Measurements from ENCODE around the gene MRPL4.
"Not testable (repeated sequence)": the region's sequence is repeated elsewhere in the genome, so short reads cannot be mapped to it uniquely, and the experiment has no call there.

The MRPL4 gene

DNA sequence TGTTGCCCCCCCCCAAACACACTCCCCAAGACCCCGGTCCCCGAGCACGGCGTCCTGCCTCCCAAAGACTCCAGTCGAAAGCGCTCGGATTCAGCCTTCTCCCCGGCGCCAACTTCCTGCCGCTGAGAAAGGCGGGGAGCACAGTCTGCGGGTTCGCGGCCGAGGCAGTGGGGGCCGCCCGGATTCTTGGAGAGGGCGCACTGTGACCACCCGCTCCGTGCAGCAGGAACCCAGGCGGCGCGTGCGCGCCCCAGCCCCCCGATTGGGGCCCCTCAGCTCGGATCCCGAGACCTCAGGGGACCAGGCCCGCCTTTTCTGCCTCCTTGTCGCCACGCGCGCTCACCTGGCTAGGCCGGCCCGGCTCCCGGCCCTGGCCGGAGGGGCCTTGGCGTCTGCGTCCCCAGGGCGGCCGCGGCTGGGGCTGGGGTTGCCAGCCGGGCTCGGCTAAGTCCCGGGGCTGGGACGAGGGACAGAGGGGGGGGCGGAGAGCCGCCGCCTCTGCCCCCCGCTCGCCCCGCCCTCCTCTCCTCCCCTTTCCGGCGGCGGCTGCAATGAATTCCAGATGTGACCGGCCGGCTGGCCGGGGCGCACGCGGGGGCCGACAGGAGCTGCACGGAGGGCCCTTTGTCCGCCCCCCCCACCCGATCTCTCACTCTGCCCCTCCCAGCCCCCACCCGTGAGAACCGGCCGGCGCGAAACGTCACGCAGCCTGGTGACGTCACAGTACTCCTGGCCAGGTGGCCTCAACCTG lies 21.0 kb upstream of the MRPL4 start, which contains the start of gene S1PR2:
TSS of gene S1PR2 (minus strand) at position 471 of the 751 bp plus-strand sequence. CDS start 6,426 bp downstream, outside the sequence.
- DNase-seq = peak; percentile 92

GRCh38 chr19:10231612-10232228 lies 20.3 kb upstream of the MRPL4 start:
- DNase-seq = no peak

DNA sequence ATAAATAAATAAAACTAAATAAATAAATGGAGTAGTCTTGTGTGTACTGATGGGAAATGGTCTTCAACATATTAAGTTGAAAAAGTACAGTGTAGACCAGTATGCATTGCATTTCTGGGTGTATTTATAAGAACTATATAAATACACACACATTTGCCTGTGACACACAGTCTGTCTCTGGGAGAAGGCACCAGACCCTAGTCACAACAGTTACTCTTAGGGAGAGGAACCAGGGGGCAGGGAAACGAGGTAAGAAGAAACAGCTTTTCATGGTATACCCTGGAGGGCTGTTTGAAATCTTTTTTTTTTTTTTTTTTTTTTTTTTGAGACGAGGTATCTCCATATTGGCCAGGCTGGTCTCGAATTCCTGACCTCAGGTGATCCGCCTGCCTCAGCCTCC lies 18.1 kb upstream of the MRPL4 start:
- DNase-seq = no peak

DNA sequence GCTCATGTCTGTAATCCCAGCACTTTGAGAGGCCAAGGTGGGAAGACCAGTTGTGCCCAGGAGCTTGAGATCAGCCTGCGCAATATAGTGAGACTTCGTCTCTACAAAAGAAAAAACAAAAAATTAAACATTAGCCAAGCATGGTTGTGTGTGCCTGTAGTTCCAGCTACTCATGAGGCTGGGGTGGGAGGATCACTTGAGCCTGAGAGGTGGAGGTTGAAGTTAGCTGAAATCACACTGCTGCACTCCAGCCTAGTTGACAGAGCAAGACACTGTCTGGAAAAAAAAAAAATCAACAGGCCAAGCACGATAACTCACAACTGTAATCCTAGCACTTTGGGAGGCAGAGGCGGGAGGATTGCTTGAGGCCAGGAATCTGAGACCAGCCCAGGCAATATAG lies 17.0 kb upstream of the MRPL4 start:
- no peak for DNase-seq

GRCh38 chr19:10235409-10235808 lies 16.6 kb upstream of the MRPL4 start:
- DNase-seq = not testable (repeated sequence)

- no peak for DNase-seq
These were observed 14.3 kb upstream of the MRPL4 start for GRCh38 chr19:10237702-10238101.

DNA sequence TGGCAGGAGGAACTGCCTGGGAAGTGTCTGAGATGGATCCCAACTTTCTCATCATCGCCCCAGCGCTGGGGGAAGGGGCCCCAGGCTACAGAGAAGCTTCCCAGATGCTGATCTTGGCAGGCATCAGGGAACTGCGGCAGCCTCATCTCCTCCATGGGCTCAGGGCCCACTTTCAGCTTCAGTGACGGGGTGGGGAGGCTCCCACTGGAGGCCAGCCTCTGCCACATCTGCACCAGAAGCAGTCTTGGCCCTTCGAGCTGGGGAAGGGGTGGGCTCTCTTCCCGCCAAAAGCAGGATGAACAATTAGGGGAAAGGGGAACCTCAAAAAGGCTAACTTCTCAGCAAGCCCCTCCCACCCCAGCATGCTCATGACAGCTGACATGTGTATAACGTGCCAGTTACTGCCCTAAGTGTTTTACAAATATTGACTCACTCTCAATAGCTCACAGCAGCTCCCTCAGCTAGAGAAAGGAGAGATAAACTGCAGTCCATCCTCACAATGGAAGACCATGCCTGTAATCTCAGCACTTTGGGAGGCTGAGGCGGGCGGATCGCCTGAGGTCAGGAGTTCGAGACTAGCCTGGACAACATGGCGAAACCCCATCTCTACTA lies 13.7 kb upstream of the MRPL4 start:
- peak; percentile 90 for DNase-seq

GRCh38 chr19:10241826-10242449 lies 10.1 kb upstream of the MRPL4 start:
- not testable (repeated sequence) for DNase-seq

GRCh38 chr19:10243606-10244005 lies 8.4 kb upstream of the MRPL4 start:
- DNase-seq = no peak

DNA sequence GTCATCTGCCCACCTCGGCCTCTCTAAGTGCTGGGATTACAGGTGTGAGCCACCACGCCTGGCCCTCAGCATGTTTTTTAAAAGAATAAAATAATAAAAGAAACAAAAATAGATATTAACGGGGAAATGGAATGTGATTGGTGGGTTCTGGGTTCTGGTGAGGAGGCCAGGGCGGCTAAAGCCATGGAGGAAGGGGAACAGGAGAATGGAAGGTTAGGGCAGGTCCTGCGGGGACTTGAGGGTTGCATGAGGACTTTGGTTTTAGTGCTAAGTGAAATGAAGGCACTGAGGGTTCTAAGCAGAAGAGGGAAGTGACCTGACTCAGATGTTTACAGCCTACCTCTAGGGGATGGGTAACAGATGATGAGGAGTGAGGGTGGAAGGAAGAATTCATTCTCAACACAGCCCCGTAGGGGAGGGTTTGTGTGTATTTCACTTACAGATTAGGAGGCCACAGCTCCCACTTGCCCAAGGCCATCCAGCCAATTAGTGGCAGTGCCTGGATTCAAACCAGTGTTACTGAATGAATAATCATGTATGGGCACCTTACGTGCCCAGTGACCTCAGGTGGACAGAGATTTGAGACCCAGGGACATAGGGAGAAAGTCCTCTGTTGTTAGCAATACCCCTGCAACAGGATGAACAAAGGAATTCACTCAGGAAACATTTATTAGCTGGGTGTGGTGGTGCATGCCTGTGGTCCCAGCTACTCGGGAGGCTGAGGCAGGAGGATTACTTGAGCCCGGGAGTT lies 6.7 kb upstream of the MRPL4 start:
- no peak for DNase-seq

- no peak for DNase-seq
These were observed 5.5 kb upstream of the MRPL4 start for GRCh38 chr19:10246511-10246910.

DNA sequence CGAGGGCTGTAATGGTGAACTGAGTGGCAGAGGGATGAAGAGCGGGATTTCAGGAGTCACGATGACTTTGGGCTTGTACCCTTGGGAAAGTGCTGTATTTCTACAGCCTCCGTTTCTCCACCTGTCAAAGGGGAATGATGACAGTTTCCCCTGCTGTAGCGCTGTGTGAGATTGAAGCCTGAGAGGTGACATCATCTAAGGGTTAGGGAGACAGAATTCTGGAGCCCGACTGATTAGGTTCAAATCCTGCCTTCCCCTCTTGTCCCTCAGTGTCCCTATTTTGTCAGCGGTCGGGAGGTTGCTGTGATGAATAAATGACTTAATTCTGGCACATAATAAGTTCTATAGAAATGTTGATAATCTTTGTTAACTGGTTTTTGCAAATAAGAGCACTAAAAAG lies 693 bp downstream of the MRPL4 start:
- no peak for DNase-seq

DNA sequence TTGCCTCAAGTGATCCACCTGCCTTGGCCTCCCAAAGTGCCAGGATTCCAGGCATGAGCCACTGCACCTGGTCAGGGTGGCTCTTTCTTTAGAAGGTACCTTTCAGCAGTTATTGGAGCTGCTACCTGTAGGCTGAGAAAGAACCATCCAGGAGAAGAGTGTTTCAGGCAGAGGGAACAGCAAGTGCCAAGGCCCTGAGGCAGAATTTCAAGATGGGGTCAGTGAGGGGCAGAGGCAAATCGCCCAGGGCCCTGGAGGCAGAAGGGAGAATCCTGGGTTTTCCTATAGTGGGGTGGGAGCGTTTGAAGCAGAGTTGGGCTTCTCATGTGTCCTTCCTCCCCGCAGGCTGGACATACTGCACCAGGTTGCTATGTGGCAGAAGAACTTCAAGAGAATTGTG lies 2.2 kb downstream of the MRPL4 start:
- DNase-seq = no peak

DNA sequence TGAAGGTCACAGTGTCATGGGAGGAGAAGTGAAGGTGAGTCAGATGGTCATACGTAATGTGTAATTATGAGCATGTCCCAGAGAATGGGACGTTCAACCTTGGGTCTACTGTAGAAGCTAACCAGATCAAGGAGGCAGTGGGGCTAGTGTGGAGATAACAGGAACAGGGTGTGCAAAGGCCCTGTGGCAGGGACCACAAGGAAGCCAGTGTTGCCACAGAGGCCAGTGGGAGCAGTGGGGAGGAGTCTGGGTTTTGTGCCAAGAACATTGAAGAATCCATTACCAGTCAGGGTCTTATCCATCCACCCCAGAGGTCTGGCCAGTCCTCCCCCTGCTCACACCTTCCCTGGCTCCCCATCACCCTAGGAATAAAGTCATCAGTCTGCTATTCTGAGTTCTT lies 3.3 kb downstream of the MRPL4 start:
- DNase-seq = no peak

DNA sequence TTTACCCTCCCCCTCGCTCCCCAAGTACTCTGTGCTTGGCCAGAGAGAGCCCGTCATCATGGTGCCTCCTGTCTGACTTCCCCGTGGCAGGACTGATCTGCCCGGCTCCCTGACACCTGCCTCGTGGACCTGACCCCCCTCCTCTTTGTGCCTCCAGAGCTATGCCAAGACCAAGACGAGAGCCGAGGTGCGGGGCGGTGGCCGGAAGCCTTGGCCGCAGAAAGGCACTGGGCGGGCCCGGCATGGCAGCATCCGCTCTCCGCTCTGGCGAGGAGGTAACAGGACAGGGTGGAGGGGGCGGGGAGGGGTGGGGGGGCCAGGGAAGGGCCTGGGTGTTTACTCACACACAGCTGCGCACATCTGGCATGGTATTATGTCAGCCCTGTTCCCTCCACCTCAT lies 4.5 kb downstream of the MRPL4 start:
- no peak for DNase-seq

GRCh38 chr19:10256970-10257615 lies 5.1 kb downstream of the MRPL4 start:
- DNase-seq = no peak

DNA sequence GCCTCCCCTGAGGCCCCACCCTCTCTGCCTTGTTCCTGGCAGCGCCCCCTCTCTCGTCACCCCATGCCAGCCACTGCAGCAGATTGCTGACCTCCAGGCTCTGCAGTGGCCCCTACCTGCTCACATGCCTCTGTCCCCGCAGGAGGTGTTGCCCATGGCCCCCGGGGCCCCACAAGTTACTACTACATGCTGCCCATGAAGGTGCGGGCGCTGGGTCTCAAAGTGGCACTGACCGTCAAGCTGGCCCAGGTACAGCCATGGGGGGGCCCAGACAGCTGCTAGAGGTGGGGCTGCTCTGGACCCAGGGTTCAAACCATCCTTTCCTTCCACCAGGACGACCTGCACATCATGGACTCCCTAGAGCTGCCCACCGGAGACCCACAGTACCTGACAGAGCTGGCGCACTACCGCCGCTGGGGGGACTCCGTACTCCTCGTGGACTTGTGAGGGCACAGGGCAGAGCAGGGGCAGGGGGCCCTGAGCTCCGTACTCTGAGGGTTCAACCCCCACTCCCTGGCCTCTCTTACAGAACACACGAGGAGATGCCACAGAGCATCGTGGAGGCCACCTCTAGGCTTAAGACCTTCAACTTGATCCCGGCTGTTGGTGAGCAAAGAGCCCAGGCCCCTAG lies 6.2 kb downstream of the MRPL4 start:
- no peak for DNase-seq

- DNase-seq = peak; percentile 83
These were observed 7.3 kb downstream of the MRPL4 start for GRCh38 chr19:10259162-10259905.

DNA sequence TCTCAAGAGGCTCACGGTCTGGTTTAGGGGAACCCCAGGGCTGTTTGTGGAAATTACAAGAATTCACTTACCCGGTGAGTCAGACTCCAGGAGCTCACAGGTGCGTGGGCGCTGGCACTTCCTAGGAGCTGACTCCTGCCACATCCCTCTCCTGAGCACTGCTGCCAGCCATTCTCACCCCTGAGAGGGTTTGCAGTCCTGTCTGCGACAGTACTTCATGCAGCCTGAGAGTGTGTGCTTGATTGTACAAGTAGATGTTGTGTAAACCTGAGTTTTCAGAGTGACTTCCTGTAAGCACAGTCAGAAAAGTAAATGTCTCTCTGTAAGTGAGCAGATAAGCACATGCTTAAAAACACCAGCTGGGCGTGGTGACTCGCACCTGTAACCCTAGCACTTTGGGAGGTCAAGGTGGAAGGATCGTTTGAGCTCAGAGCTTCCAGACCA lies 8.1 kb downstream of the MRPL4 start:
- no peak for DNase-seq

DNA sequence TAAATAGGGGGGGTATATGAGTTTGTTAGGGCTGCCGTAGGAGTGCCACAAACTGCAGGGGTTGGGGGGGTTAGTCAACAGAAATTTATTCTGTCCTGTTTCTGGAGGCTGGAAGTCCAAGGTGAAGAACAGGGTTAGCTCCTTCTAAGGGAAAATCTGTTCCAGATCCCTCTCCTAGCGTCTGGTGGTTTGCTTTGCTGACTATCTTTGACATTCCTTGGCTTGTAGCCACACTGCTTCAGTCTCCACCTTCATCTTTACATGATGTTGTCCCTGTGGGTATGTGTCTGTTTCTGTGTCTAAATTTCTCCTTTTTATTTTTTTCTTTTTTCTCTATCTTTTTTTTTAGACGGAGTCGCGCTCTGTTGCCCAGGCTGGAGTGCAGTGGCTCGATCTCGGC lies 10.8 kb downstream of the MRPL4 start:
- DNase-seq = no peak

- DNase-seq = no peak
These were observed 14.7 kb downstream of the MRPL4 start for GRCh38 chr19:10266706-10267105.
